Gastrocnemius medialis (tissue), 4 donors: ENCODE data around the gene ZMPSTE24. TPM values are rescaled to one million over a fixed set of nuclear protein-coding genes. Genes with fewer than 3 reads are reported as not detected.
A peak's percentile ranks its signal among the peaks of the same experiment; 100 is the strongest.

Source experiments
- ATAC-seq, 2 donors: fragments of 150-250 bp; one replicate each; pipeline ENCODE4 v1.9.1; 2016
- DNase-seq, 2 donors: peaks; one replicate each; pipeline ENCODE4 v3.0.0-alpha.2; 2019
- H3K27ac ChIP-seq, 4 donors: fragments of 200-600 bp; sonication (generic); 1 replicate in 1 of 4; 2 replicates in 3 of 4; pipeline ENCODE4 v1.5.1; 2016 to 2018; ENCODE audit warnings: mild to moderate bottlenecking in 2 of 4, moderate library complexity in 1 of 4
- H3K27me3 ChIP-seq, 3 donors: fragments of 200-600 bp; sonication (generic) in 2 of 3; 1 replicate in 1 of 3; 2 replicates in 2 of 3; pipeline versions ENCODE4 v1.5.1 to v1.6.0; 2016 to 2019; ENCODE audit warnings: mild to moderate bottlenecking in 1 of 3, moderate library complexity in 1 of 3
- H3K36me3 ChIP-seq, 2 donors: fragments of 200-600 bp; sonication (generic) in 1 of 2; one replicate each; pipeline ENCODE4 v1.5.1; 2017 to 2018
- H3K4me1 ChIP-seq, 2 donors: fragments of 200-600 bp; sonication (generic) in 1 of 2; one replicate each; pipeline ENCODE4 v1.5.1; 2016 to 2017; ENCODE audit warnings: mild to moderate bottlenecking in 2 of 2
- H3K4me3 ChIP-seq, 4 donors: fragments of 200-600 bp; sonication (generic) in 3 of 4; 1 replicate in 1 of 4; 2 replicates in 3 of 4; pipeline ENCODE4 v1.5.1; 2016 to 2019; ENCODE audit warnings: mild to moderate bottlenecking in 2 of 4
- H3K9me3 ChIP-seq, 3 donors: fragments of 200-600 bp; sonication (generic) in 2 of 3; 1 replicate in 1 of 3; 2 replicates in 2 of 3; pipeline ENCODE4 v1.5.1; 2016 to 2019
- CTCF ChIP-seq, 5 experiments: fragments of 450-650 bp in 3 of 5; fragments of 200-600 bp in 2 of 5; sonication (generic) in 2 of 5; IDR thresholded peaks in 4 of 5; conservative IDR thresholded peaks in 1 of 5; 1 replicate in 4 of 5; 2 replicates in 1 of 5; pipeline ENCODE4 v1.5.1; 2016 to 2019; ENCODE audit warnings: antibody characterized with exemption in 5 of 5, mild to moderate bottlenecking in 3 of 5, moderate library complexity in 3 of 5
- POLR2A ChIP-seq, 2 donors: fragments of 450-650 bp; IDR thresholded peaks; one replicate each; pipeline ENCODE4 v1.6.1; 2017; ENCODE audit warnings: antibody characterized with exemption in 2 of 2, mild to moderate bottlenecking in 2 of 2, moderate library complexity in 2 of 2
- in situ Hi-C, 4 donors: fragments of 200-750 bp; cut with MboI; loops; one replicate each; pipeline versions ENCODE4 v1.15.0 to v1.8.0; 2017; ENCODE audit warnings: low sequenced_read_pairs in 4 of 4
- intact Hi-C: fragments of 100-400 bp; cut with DNase I; formaldehyde crosslinking; loops from one replicate; pipeline ENCODE4 v1.15.1; 2023; ENCODE audit warnings: low total_unique reads
- total RNA-seq, 4 donors: library from RNA; depleted of rRNA; stranded (reverse); fragments of >200 nt; gene quantifications; one replicate each; pipeline versions ENCODE4 v1.1.0 to v1.2.3, GENCODE V29; 2016

Gene ZMPSTE24
- total RNA-seq, 4 donors from 2014 or later = 19.9 to 31.9 (median 24.0) TPM

GRCh38 chr1:40274331-40274730 is 16.3 kb downstream of the ZMPSTE24 start:
- intact Hi-C loops = no loop called here

GRCh38 chr1:40276122-40276521 is 18.1 kb downstream of the ZMPSTE24 start:
- ATAC-seq (no peak), DNase-seq (no peak)
- Histone ChIP-seq H3K4me1 (peaks cover 0 to 14% of the 10 kb centered on the region in 2 donors), H3K27ac (peak overlapping the region; percentile 36 to 75 (median 66)), H3K36me3 (peaks cover 0 to 47% of the 10 kb centered on the region in 2 donors), H3K27me3 (no peaks in the 10 kb centered on the region), H3K9me3 (no peaks in the 10 kb centered on the region), H3K4me3 (no peak overlapping the region)
- TF ChIP-seq POLR2A (IDR thresholded peaks at IDR 0.05) = no peak
- no peak for TF ChIP-seq CTCF (IDR thresholded peaks at IDR 0.05 in 4 of 5, conservative IDR thresholded peaks at IDR 0.05 in 1 of 5)
- in situ Hi-C loops = no loop called here
- intact Hi-C loops = no loop called here

More at GRCh38 chr1:40274331-40274730, 16.3 kb downstream of the ZMPSTE24 start:
- H3K27ac ChIP-seq = peak overlapping the region in 2 of 4 donors; percentile 29
- H3K9me3 ChIP-seq = no peaks in the 10 kb centered on the region
- no peak for DNase-seq
- in situ Hi-C loops = no loop called here
- no peak overlapping the region for H3K4me3 ChIP-seq
- no peaks in the 10 kb centered on the region for H3K27me3 ChIP-seq
- peaks cover 0 to 11% of the 10 kb centered on the region in 2 donors for H3K4me1 ChIP-seq
- ATAC-seq = no peak
- TF ChIP-seq POLR2A (IDR thresholded peaks at IDR 0.05) (no peak), CTCF (IDR thresholded peaks at IDR 0.05 in 4 of 5, conservative IDR thresholded peaks at IDR 0.05 in 1 of 5) (no peak)
- peaks cover 0 to 54% of the 10 kb centered on the region in 2 donors for H3K36me3 ChIP-seq

- in situ Hi-C loops = no loop called here
- H3K36me3 ChIP-seq = peaks cover 0 to 28% of the 10 kb centered on the region in 2 donors
- ATAC-seq (no peak), DNase-seq (no peak)
- TF ChIP-seq POLR2A (IDR thresholded peaks at IDR 0.05) = no peak
- no peak for TF ChIP-seq CTCF (IDR thresholded peaks at IDR 0.05 in 4 of 5, conservative IDR thresholded peaks at IDR 0.05 in 1 of 5)
- H3K4me1 ChIP-seq = peaks cover 0 to 8% of the 10 kb centered on the region in 2 donors
- intact Hi-C loops = no loop called here
- H3K27ac ChIP-seq = peak overlapping the region in 1 of 4 donors; percentile 8
- no peaks in the 10 kb centered on the region for H3K27me3 ChIP-seq
- H3K4me3 ChIP-seq = no peak overlapping the region
- no peaks in the 10 kb centered on the region for H3K9me3 ChIP-seq
Observed at GRCh38 chr1:40281853-40282252, 23.8 kb downstream of the ZMPSTE24 start.

- no peak overlapping the region for H3K27ac ChIP-seq
- peaks cover 0 to 71% of the 10 kb centered on the region in 2 donors for H3K36me3 ChIP-seq
- H3K9me3 ChIP-seq = no peaks in the 10 kb centered on the region
- no peak for DNase-seq
- no peaks in the 10 kb centered on the region for H3K27me3 ChIP-seq
- no peak for ATAC-seq
- intact Hi-C loops = no loop called here
- H3K4me3 ChIP-seq = no peak overlapping the region
- in situ Hi-C loops = no loop called here
- no peaks in the 10 kb centered on the region for H3K4me1 ChIP-seq
- TF ChIP-seq CTCF (IDR thresholded peaks at IDR 0.05 in 4 of 5, conservative IDR thresholded peaks at IDR 0.05 in 1 of 5) = no peak
- no peak for TF ChIP-seq POLR2A (IDR thresholded peaks at IDR 0.05)
Observed at GRCh38 chr1:40291293-40291692, 33.3 kb downstream of the ZMPSTE24 start.
